ENCODE measurements around the gene WDFY3. TPM values are rescaled to one million over a fixed set of nuclear protein-coding genes. Genes with fewer than 3 reads are reported as not detected.

Gene WDFY3
- polyA plus RNA-seq, 1 of the 3 experiments (the other 2 are of a cell fraction): 13.8 TPM

- no peak overlapping the region for H3K9ac ChIP-seq
- H3K27ac ChIP-seq (ENCODE audit: low read depth in 2 of 2, low read length in 1 of 2): no peak overlapping the region
- peaks cover 66 to 75% of the 10 kb centered on the region in 2 experiments for H3K36me3 ChIP-seq (replicated peaks in 1 of 2; ENCODE audit: control insufficient read depth in 1 of 2, insufficient read depth in 2 of 2, low read length in 1 of 2)
- no peaks in the 10 kb centered on the region for H3K9me3 ChIP-seq
- ChIA-PET CTCF (interaction anchor here (0.8 to 1.9 kb wide), 4 partner anchors 12 to 191 kb away, joined by 3 to 7 read pairs (median 4); no protein-coding TSS in a partner anchor), POLR2A (no interaction called here)
- no peaks in the 10 kb centered on the region for H3K9me2 ChIP-seq
- no peak overlapping the region for H3K4me2 ChIP-seq
- no peaks in the 10 kb centered on the region for H3K27me3 ChIP-seq (ENCODE audit: insufficient read depth)
- no peak overlapping the region for H2AFZ ChIP-seq (ENCODE audit: low read depth)
- H3K4me3 ChIP-seq (ENCODE audit: low read depth in 2 of 2, low read length in 1 of 2): no peak overlapping the region
- no peaks in the 10 kb centered on the region for H4K20me1 ChIP-seq (ENCODE audit: insufficient read depth)
- no peaks in the 10 kb centered on the region for H3K79me2 ChIP-seq (ENCODE audit: insufficient read depth)
- H3K4me1 ChIP-seq (ENCODE audit: control insufficient read depth in 1 of 2, insufficient read depth in 2 of 2, low read depth in 1 of 2, low read length in 1 of 2): no peaks in the 10 kb centered on the region
- TF ChIP-seq MEF2A (IDR thresholded peaks at IDR 0.05; ENCODE audit: borderline replicate concordance, low read depth) (no peak), TCF12 (IDR thresholded peaks at IDR 0.05) (no peak), ELF1 (IDR thresholded peaks at IDR 0.05) (no peak), IRF3 (IDR thresholded peaks at IDR 0.05; ENCODE audit: low read depth, low read length) (no peak), GATA2 (CRISPR knock-in tag; IDR thresholded peaks at IDR 0.05) (no peak), GABPA (IDR thresholded peaks at IDR 0.05; ENCODE audit: low read depth) (no peak), JUND (IDR thresholded peaks at IDR 0.05) (no peak), FOXM1 (IDR thresholded peaks at IDR 0.05; ENCODE audit: low read depth) (no peak), RCOR1 (IDR thresholded peaks at IDR 0.05; ENCODE audit: low read length) (no peak), RXRA (IDR thresholded peaks at IDR 0.05; ENCODE audit: borderline replicate concordance, low read depth) (no peak), NFIC (IDR thresholded peaks at IDR 0.05; ENCODE audit: borderline replicate concordance) (no peak), SIN3A (IDR thresholded peaks at IDR 0.05; ENCODE audit: borderline replicate concordance, low read depth, low read length) (no peak), MAX (IDR thresholded peaks at IDR 0.05; ENCODE audit: low read depth) (no peak), TAF1 (IDR thresholded peaks at IDR 0.05; ENCODE audit: borderline replicate concordance, low read depth, low read length) (no peak), RFX5 (IDR thresholded peaks at IDR 0.05; ENCODE audit: low read length) (no peak), TEAD4 (IDR thresholded peaks at IDR 0.05; ENCODE audit: borderline replicate concordance, insufficient read depth) (no peak), USF2 (IDR thresholded peaks at IDR 0.05; ENCODE audit: borderline replicate concordance, low read depth, low read length) (no peak), EZH2phosphoT487 (IDR thresholded peaks at IDR 0.05; ENCODE audit: borderline replicate concordance, low read depth) (no peak), SMC3 (IDR thresholded peaks at IDR 0.05; ENCODE audit: low read depth, low read length) (no peak), USF1 (IDR thresholded peaks at IDR 0.05; ENCODE audit: borderline replicate concordance, low read depth) (no peak)
- H3F3A ChIP-seq (replicated peaks; ENCODE audit: insufficient read depth): no peaks in the 10 kb centered on the region
- DNase-seq: no peak
- 92% methylated on average over 3 of the region's 3 CpGs for WGBS (ENCODE audit: low lambda C conversion rate)
These were observed 185.8 kb downstream of the WDFY3 start for GRCh38 chr4:84780719-84781118.

Data from SK-N-SH (cell line).